Measurements from ENCODE around the gene NLRP3. TPM values are rescaled to one million over a fixed set of nuclear protein-coding genes. Genes with fewer than 3 reads are reported as not detected.

Gene NLRP3
- total RNA-seq, 1 experiment from 2014 or later, result 0.26 TPM

DNA sequence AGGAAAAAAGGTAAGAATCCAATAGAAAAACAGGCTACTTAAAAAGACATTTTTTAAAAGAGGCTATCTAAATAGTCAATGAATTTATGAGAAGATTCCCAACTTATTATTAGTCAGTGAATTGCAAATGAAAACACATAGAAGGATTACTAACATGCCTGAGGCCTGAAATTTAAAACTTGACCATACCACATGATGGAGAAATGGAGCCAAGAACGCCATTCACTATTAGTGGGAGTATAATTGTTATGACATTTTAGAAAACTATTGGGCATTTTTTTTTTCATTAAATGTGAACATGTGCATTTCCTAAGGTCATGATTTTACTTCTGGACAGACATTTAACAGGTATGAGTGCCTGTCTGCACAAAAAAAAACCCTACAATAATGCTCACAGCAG, 66.8 kb downstream of the NLRP3 start:
- CTCF ChIA-PET, result no interaction called here
- Mint-ChIP-seq H3K4me1 (ENCODE audit: low read depth, unreplicated experiment) (no peaks in the 10 kb centered on the region), H3K36me3 (ENCODE audit: insufficient read depth, unreplicated experiment) (no peaks in the 10 kb centered on the region), H3K27ac (ENCODE audit: unreplicated experiment) (no peak overlapping the region), H3K27me3 (ENCODE audit: unreplicated experiment) (no peaks in the 10 kb centered on the region), H3K9me3 (ENCODE audit: low read depth, unreplicated experiment) (peaks cover 3% of the 10 kb centered on the region), H3K4me3 (ENCODE audit: low read depth, unreplicated experiment) (no peak overlapping the region)
- no peak for DNase-seq
- TF ChIP-seq, protein P1, sequence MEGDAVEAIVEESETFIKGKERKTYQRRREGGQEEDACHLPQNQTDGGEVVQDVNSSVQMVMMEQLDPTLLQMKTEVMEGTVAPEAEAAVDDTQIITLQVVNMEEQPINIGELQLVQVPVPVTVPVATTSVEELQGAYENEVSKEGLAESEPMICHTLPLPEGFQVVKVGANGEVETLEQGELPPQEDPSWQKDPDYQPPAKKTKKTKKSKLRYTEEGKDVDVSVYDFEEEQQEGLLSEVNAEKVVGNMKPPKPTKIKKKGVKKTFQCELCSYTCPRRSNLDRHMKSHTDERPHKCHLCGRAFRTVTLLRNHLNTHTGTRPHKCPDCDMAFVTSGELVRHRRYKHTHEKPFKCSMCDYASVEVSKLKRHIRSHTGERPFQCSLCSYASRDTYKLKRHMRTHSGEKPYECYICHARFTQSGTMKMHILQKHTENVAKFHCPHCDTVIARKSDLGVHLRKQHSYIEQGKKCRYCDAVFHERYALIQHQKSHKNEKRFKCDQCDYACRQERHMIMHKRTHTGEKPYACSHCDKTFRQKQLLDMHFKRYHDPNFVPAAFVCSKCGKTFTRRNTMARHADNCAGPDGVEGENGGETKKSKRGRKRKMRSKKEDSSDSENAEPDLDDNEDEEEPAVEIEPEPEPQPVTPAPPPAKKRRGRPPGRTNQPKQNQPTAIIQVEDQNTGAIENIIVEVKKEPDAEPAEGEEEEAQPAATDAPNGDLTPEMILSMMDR (IDR thresholded peaks at IDR 0.05; ENCODE audit: unreplicated experiment), result no peak
- intact Hi-C loops (cut with micrococcal nuclease; ENCODE audit: unreplicated experiment), result no loop called here
- BruUV-seq (replicated peaks), result no TSS peak

DNA sequence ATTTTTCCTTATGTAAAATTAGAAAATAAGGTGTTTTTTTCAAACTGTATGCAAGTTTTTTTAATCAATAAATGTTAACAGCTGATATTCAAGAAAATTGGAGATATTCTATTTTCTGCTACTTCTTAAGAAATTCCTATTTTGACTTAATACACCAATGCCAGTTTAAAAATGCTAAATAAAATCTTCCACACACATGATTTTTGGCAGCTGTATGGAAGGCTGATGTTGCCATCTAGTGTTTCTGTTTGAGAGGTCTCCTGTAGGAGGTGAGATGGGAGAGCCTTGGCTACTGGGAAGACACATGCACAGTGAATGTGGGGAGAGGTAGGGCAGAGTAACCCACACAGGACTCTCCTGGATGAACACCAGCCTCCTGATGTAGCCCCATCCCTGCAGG, 71.1 kb downstream of the NLRP3 start:
- intact Hi-C loops (cut with micrococcal nuclease; ENCODE audit: unreplicated experiment), result loop anchor here (1.0 kb wide), 2 partner anchors 97 to 115 kb away; no protein-coding TSS in a partner anchor
- H3K27ac Mint-ChIP-seq (ENCODE audit: unreplicated experiment), result no peak overlapping the region
- BruUV-seq (replicated peaks), result no TSS peak
- H3K4me3 Mint-ChIP-seq (ENCODE audit: low read depth, unreplicated experiment), result no peak overlapping the region
- peaks cover 13% of the 10 kb centered on the region for H3K27me3 Mint-ChIP-seq (ENCODE audit: unreplicated experiment)
- no peaks in the 10 kb centered on the region for H3K36me3 Mint-ChIP-seq (ENCODE audit: insufficient read depth, unreplicated experiment)
- TF ChIP-seq, protein P1 (IDR thresholded peaks at IDR 0.05; ENCODE audit: unreplicated experiment), result no peak
- CTCF ChIA-PET, result interaction anchor here (2.5 kb wide), 1 partner anchor 97 kb away, joined by 10 read pairs; no protein-coding TSS in a partner anchor
- peaks cover 5% of the 10 kb centered on the region for H3K9me3 Mint-ChIP-seq (ENCODE audit: low read depth, unreplicated experiment)
- DNase-seq, result peak; percentile 10
- no peaks in the 10 kb centered on the region for H3K4me1 Mint-ChIP-seq (ENCODE audit: low read depth, unreplicated experiment)

- Mint-ChIP-seq H3K9me3 (ENCODE audit: low read depth, unreplicated experiment) (peaks cover 13% of the 10 kb centered on the region), H3K36me3 (ENCODE audit: insufficient read depth, unreplicated experiment) (no peaks in the 10 kb centered on the region), H3K4me1 (ENCODE audit: low read depth, unreplicated experiment) (no peaks in the 10 kb centered on the region), H3K27me3 (ENCODE audit: unreplicated experiment) (peaks cover 13% of the 10 kb centered on the region), H3K4me3 (ENCODE audit: low read depth, unreplicated experiment) (no peak overlapping the region), H3K27ac (ENCODE audit: unreplicated experiment) (no peak overlapping the region)
- intact Hi-C loops (cut with micrococcal nuclease; ENCODE audit: unreplicated experiment), result no loop called here
- no TSS peak for BruUV-seq (replicated peaks)
- TF ChIP-seq, protein P1 (IDR thresholded peaks at IDR 0.05; ENCODE audit: unreplicated experiment), result no peak
- no peak for DNase-seq
- CTCF ChIA-PET, result no interaction called here
Observed at GRCh38 chr1:247491328-247491727, 75.4 kb downstream of the NLRP3 start.

- no peak for DNase-seq
- H3K27me3 Mint-ChIP-seq (ENCODE audit: unreplicated experiment), result peaks cover 13% of the 10 kb centered on the region
- no peak overlapping the region for H3K4me3 Mint-ChIP-seq (ENCODE audit: low read depth, unreplicated experiment)
Observed at GRCh38 chr1:247493106-247493505, 77.1 kb downstream of the NLRP3 start.

More at GRCh38 chr1:247493106-247493505, 77.1 kb downstream of the NLRP3 start:
- no TSS peak for BruUV-seq (replicated peaks)
- H3K9me3 Mint-ChIP-seq (ENCODE audit: low read depth, unreplicated experiment), result peaks cover 13% of the 10 kb centered on the region
- H3K27ac Mint-ChIP-seq (ENCODE audit: unreplicated experiment), result no peak overlapping the region
- intact Hi-C loops (cut with micrococcal nuclease; ENCODE audit: unreplicated experiment), result no loop called here
- TF ChIP-seq, protein P1 (IDR thresholded peaks at IDR 0.05; ENCODE audit: unreplicated experiment), result no peak
- no peaks in the 10 kb centered on the region for H3K4me1 Mint-ChIP-seq (ENCODE audit: low read depth, unreplicated experiment)
- H3K36me3 Mint-ChIP-seq (ENCODE audit: insufficient read depth, unreplicated experiment), result no peaks in the 10 kb centered on the region
- CTCF ChIA-PET, result interaction anchor here (0.6 kb wide), 1 partner anchor 1023 kb away, joined by 3 read pairs; no protein-coding TSS in a partner anchor

Measured in Calu3 (cell line).